Daoy (cell line): ENCODE results near the gene TLDC2. TPM values are rescaled to one million over a fixed set of nuclear protein-coding genes. Genes with fewer than 3 reads are reported as not detected.

ENCODE experiments used
- total RNA-seq: library from RNA; depleted of rRNA; stranded (reverse); fragments of >200 nt; shearing (Covaris generic); gene quantifications from 2 replicates; pipeline ENCODE4 v1.2.3, GENCODE V29; 2014; rRNA removed

Gene TLDC2
- total RNA-seq, 1 experiment from 2014 or later = not detected

Other genes starting within 250 kb of the TLDC2 start
- not detected in 2 replicates for gene SLA2, start 229.9 kb upstream of the TLDC2 start, total RNA-seq
- gene NDRG3, start 130.0 kb upstream of the TLDC2 start, total RNA-seq = 6.0 and 9.9 TPM in 2 replicates
- gene DSN1, start 102.4 kb upstream of the TLDC2 start, total RNA-seq = 37.7 and 51.7 TPM in 2 replicates
- 12.7 and 18.3 TPM in 2 replicates for gene SAMHD1, start 75.6 kb downstream of the TLDC2 start, total RNA-seq
- gene RBL1, start 219.9 kb downstream of the TLDC2 start, total RNA-seq = 20.6 and 22.7 TPM in 2 replicates